KMS-11 (cell line): ENCODE measurements around the gene TBL1X.
"Not testable (repeated sequence)": the region's sequence is repeated elsewhere in the genome, so short reads cannot be mapped to it uniquely, and the experiment has no call there.

Experiments
- H2AFZ ChIP-seq: fragments of 200-600 bp; sonication (generic); 2 replicates; pipeline ENCODE4 v1.6.1; 2016; ENCODE audit warnings: antibody characterized with exemption, mixed run types, low read depth
- H3K27ac ChIP-seq: fragments of 200-600 bp; sonication (generic); 2 replicates; pipeline ENCODE4 v1.6.1; 2016; ENCODE audit warnings: mild to moderate bottlenecking, mixed run types
- H3K27me3 ChIP-seq: fragments of 200-600 bp; sonication (generic); 2 replicates; pipeline ENCODE4 v1.6.1; 2017; ENCODE audit warnings: mild to moderate bottlenecking, low read depth, mixed run types, moderate library complexity; ENCODE audit not compliant: insufficient read depth
- H3K36me3 ChIP-seq: fragments of 200-600 bp; sonication (generic); 2 replicates; pipeline ENCODE4 v1.6.1; 2017; ENCODE audit warnings: mild to moderate bottlenecking, mixed run types; ENCODE audit not compliant: insufficient read depth
- H3K4me1 ChIP-seq: fragments of 200-600 bp; sonication (generic); 2 replicates; pipeline ENCODE4 v1.6.1; 2016; ENCODE audit warnings: mild to moderate bottlenecking, low read depth, mixed run types; ENCODE audit not compliant: poor library complexity, severe bottlenecking
- H3K4me2 ChIP-seq: fragments of 200-600 bp; sonication (generic); 2 replicates; pipeline ENCODE4 v1.7.0; 2016; ENCODE audit warnings: mild to moderate bottlenecking, mixed run types
- H3K4me3 ChIP-seq: fragments of 200-600 bp; sonication (generic); IDR thresholded peaks from 2 replicates; pipeline ENCODE4 v1.6.1; 2017; ENCODE audit warnings: low read depth, low read length, mixed read lengths; ENCODE audit not compliant: insufficient read depth
- H3K79me2 ChIP-seq: fragments of 200-600 bp; sonication (generic); 2 replicates; pipeline ENCODE4 v1.6.1; 2016; ENCODE audit warnings: low read depth, mixed run types; ENCODE audit not compliant: insufficient read depth
- H3K9ac ChIP-seq: fragments of 200-600 bp; sonication (generic); 2 replicates; pipeline ENCODE4 v1.6.1; 2016; ENCODE audit warnings: mild to moderate bottlenecking, mixed run types
- H4K20me1 ChIP-seq: fragments of 200-600 bp; sonication (generic); 2 replicates; pipeline ENCODE4 v1.6.1; 2016; ENCODE audit warnings: mild to moderate bottlenecking, mixed run types; ENCODE audit not compliant: insufficient read depth
- CTCF ChIP-seq: fragments of 200-600 bp; sonication (generic); conservative IDR thresholded peaks from 2 replicates; pipeline ENCODE4 v1.6.1; 2017; ENCODE audit warnings: low read depth, mild to moderate bottlenecking, antibody characterized with exemption, low read length, moderate library complexity, mixed read lengths

TBL1X gene

GRCh38 chrX:9765072-9765736 is 300.3 kb downstream of the TBL1X start:
- no peaks in the 10 kb centered on the region for H3K79me2 ChIP-seq
- no peaks in the 10 kb centered on the region for H3K36me3 ChIP-seq
- H3K27me3 ChIP-seq = no peaks in the 10 kb centered on the region
- no peaks in the 10 kb centered on the region for H4K20me1 ChIP-seq
- no peak overlapping the region for H3K4me3 ChIP-seq
- no peak overlapping the region for H2AFZ ChIP-seq
- no peak overlapping the region for H3K4me2 ChIP-seq
- H3K4me1 ChIP-seq = no peaks in the 10 kb centered on the region
- no peak for TF ChIP-seq CTCF
- no peak overlapping the region for H3K9ac ChIP-seq
- H3K27ac ChIP-seq = no peak overlapping the region

DNA sequence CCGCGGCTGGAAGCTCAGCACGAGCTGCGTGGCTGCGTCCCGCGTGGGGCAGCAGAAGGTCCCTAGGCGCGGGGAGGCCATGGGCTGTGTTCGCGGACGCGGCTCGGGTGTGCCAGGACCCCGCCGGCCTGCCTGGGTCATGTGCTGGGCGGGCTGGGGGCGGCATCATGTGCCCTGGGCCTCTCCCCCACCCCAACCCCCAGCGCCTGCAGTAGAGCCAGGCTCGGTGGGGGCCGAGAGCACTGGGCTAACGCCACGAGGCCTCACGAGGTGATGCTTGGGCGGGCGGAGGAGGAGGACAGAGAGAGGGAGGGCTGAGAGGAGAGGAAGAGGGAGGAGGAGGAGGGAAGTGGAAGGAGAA is 300.9 kb downstream of the TBL1X start, which contains the start of gene GPR143:
Gene GPR143, minus strand, starts transcription at position 111 of the 361 bp plus-strand sequence. Its CDS starts 30 bp downstream, at position 81.
- Histone ChIP-seq H3K27ac (no peak within 1 kb of the TSS), H3K4me1 (no peaks in the 10 kb centered on the region), H3K36me3 (no peaks in the 10 kb centered on the region), H2AFZ (no peak within 1 kb of the TSS), H3K4me3 (no peak within 1 kb of the TSS), H3K79me2 (no peaks in the 10 kb centered on the region), H3K9ac (no peak within 1 kb of the TSS), H4K20me1 (no peaks in the 10 kb centered on the region), H3K4me2 (no peak within 1 kb of the TSS), H3K27me3 (no peaks in the 10 kb centered on the region)
- TF ChIP-seq CTCF = no peak

DNA sequence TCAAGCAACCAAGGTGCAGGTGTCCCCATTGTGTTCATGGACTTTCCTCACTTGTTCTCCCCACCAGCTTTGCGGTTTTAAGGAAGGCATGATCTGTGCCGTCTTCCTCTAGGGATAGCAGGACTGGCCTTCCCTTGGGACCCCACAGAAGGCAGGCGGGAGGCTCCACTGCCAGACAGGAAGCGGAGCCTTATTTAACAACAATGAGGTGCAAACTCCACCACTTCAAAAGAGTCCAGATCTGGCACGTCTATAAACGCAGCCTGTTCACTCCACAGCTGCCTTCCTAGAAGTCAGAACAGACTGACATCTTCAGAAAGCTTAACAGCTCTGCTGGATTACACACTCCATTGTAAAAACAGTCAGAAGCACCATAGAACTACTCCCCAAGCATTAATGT is 302.5 kb downstream of the TBL1X start:
- no peaks in the 10 kb centered on the region for H3K36me3 ChIP-seq
- no peaks in the 10 kb centered on the region for H3K79me2 ChIP-seq
- no peak overlapping the region for H3K9ac ChIP-seq
- no peak overlapping the region for H3K27ac ChIP-seq
- no peak overlapping the region for H3K4me3 ChIP-seq
- H3K4me1 ChIP-seq = no peaks in the 10 kb centered on the region
- no peak overlapping the region for H2AFZ ChIP-seq
- no peak for TF ChIP-seq CTCF
- no peaks in the 10 kb centered on the region for H4K20me1 ChIP-seq
- H3K4me2 ChIP-seq = no peak overlapping the region
- H3K27me3 ChIP-seq = no peaks in the 10 kb centered on the region

DNA sequence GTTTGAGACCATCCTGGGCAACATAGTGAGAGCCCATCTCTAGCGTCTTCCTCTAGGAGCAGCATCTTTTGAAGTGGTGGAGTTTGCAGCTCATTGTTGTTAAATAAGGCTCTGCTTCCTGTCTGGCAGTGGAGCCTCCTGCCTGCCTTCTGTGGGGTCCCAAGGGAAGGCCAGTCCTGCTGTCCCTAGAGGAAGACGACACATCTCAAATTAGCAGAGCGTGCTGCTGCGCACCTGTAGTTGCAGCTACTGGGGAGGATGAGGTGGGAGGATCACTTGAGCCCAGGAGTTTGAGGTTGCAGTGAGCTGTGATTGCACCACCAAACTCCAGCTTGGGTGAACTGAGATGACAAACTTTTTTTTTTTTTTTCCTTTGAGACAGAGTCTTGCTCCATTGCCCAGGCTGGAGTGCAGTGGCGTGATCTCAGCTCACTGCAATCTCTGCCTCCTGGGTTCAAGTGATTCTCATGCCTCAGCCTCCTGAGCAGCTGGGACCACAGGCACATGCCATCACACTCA is 303.5 kb downstream of the TBL1X start:
- H4K20me1 ChIP-seq, H3K4me3 ChIP-seq, H3K9ac ChIP-seq, H3K27me3 ChIP-seq, H3K27ac ChIP-seq, H2AFZ ChIP-seq, H3K4me2 ChIP-seq, H3K36me3 ChIP-seq, H3K4me1 ChIP-seq, H3K79me2 ChIP-seq: not testable (repeated sequence)

- H3K4me1 ChIP-seq = no peaks in the 10 kb centered on the region
- H3K4me3 ChIP-seq = no peak overlapping the region
- H4K20me1 ChIP-seq = no peaks in the 10 kb centered on the region
- no peak overlapping the region for H2AFZ ChIP-seq
- no peak overlapping the region for H3K27ac ChIP-seq
- no peak overlapping the region for H3K9ac ChIP-seq
- no peak for TF ChIP-seq CTCF
- no peaks in the 10 kb centered on the region for H3K36me3 ChIP-seq
- no peaks in the 10 kb centered on the region for H3K27me3 ChIP-seq
- no peaks in the 10 kb centered on the region for H3K79me2 ChIP-seq
- no peak overlapping the region for H3K4me2 ChIP-seq
Measured at GRCh38 chrX:9770319-9770718, 305.5 kb downstream of the TBL1X start.
